ENCODE results near the gene ZNF292.
"Not testable (repeated sequence)": the region's sequence is repeated elsewhere in the genome, so short reads cannot be mapped to it uniquely, and the experiment has no call there.

Gene ZNF292

DNA sequence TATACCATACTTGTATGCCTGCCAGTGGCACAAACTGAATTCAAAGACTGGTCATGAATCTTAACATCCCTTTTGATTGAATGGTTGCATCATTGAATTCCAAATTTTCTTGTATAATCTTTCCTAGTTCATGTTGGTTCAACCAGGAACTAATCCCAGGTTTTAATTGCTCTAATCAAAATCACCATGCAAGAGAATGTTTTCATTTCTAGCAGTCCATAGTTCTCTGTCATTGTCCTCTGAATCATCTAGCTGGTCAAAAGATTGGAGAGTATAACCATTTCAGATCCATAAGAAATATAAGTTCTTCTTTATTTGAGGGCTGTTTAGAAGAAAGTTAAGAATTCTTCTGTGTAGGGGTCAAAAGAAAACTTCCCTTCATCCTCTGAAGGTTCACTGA, 57.2 kb downstream of the ZNF292 start:
- no peak for DNase-seq (ENCODE audit: low read depth in 2 of 2)

DNA sequence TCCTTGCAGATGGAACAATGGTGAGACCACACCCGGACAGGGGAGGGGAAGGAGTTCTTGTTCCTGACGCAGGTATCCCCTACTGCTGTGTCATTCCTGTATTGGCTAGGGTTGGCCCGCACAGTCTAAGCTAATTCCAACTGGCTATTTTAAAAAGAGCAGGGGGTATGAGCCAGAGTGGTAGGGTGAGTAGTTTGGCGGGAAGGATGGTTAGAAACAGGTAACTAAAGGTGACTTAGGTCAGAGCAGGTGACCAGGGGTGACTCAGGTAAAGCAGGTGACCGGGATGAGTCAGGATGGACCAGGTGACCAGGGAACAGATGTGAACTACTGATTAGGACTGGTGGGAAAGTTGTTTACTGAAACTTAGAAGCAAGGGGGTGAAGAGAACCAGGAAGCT, 58.0 kb downstream of the ZNF292 start:
- no peak for DNase-seq (ENCODE audit: low read depth in 2 of 2)

DNA sequence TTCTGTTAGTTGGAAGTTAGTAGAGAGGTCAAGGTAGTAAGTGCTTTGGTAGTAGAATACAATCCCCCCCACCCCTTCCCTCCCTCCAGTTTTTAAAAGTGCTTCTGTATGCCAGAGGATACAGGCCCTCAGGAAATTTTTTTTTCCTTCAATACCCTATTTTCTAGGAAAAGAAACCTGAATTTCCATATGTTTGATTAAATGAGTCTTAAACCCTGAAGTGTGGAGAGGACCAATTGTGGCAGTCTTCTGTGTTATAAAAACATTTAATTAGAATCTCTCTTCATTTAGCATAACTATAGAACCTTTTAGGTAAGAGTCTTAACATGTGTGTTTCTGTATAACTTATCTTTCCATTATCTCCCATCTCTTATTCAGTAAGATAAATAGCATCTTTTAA, 59.5 kb downstream of the ZNF292 start:
- DNase-seq (ENCODE audit: low read depth in 2 of 2): no peak

DNA sequence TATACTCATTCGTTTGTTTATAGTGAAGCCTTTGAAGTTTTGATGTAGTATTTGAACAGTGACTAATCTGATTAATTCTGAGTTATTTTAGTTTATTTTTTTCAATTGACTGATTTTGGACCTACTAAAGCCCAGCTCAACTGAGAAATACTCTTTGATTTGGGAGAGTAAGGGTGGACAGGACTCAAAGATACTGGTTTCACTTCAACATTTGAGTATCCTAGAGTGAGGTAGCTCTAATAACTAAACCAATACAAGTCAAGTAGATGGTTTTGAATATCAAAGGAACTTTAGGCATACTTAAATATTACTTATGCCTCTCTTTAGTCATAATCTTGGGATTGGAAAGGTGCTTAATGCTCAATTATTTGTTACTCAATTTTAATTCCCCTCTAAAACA, 65.6 kb downstream of the ZNF292 start:
- DNase-seq (ENCODE audit: low read depth in 2 of 2): no peak

DNA sequence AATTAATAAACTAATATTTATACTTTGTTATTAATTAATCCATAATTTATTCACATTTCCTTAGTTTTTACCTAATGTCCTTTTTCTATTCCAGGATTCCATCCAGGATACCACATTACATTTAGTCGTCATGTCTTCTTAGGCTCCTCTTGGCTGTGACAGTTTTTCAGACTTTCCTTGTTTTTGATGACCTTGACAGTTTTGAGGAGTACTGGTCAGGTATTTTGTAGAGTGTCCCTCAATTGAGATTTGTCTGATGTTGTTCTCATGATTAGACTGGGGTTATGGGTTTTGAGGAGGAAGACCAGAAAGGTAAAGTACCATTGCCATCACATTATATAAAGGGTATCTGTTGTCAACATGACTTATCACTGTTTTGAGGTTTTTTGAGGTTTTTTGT, 67.3 kb downstream of the ZNF292 start:
- DNase-seq (ENCODE audit: low read depth in 2 of 2): no peak

GRCh38 chr6:87224971-87225370, 69.6 kb downstream of the ZNF292 start:
- DNase-seq (ENCODE audit: low read depth in 2 of 2): no peak

DNA sequence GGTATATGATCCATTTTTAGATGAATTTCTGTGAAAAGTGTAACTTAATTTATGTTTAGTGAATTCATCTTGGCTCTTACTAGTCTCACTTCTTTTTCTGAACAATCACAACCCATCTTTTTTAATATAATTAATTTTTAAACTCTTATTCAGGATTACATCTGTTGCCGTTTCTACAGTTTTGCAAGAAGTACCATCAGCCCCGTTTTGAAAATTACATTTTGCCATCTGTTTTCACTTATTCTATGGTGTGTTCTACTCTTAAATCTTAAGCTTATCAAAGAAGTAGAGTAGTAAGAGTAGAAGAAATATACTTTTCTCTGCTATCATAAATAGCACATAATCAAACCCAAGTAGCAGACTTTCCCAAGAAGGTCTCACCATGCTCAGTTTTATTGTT, 70.1 kb downstream of the ZNF292 start:
- no peak for DNase-seq (ENCODE audit: low read depth in 2 of 2)

DNA sequence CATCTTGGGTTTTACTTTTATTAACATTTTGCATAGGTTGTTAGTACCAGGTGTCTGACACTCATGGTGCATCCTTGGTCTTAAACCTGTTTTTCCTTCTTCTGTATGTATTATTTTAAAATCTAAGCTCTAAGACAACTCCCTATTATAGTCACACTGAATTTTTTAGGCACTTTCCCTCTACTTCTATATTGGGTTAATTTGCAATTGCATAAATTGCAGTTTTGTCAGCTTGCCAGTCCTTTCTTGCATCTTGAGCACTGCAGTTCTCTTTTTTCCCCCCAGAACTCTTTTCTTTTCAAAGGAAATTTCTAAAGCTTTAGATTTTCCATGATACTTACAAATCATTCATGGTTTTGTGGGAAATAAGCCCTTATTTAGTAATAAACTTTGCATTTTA, 70.6 kb downstream of the ZNF292 start:
- no peak for DNase-seq (ENCODE audit: low read depth in 2 of 2)

GRCh38 chr6:87230801-87231200, 75.4 kb downstream of the ZNF292 start:
- DNase-seq (ENCODE audit: low read depth in 2 of 2): no peak

DNA sequence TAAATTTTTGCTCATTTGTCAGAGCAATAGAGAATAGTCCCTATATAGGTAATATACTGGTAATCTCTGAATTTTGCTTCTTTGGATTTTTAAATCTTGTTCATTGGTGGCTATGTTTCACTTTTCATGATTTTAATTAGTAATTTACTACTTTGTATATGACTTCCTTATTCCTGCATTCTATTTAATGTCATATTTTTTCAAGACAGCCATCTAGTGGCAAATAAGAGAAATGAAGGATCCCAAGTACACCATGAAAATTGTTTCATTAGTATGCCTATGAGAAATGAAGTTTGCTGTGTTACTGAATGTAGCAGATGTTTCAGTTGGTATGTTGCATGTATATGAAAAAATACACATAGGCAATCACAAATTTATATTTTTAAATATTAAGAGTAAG, 82.4 kb downstream of the ZNF292 start:
- DNase-seq (ENCODE audit: low read depth in 2 of 2): no peak

DNA sequence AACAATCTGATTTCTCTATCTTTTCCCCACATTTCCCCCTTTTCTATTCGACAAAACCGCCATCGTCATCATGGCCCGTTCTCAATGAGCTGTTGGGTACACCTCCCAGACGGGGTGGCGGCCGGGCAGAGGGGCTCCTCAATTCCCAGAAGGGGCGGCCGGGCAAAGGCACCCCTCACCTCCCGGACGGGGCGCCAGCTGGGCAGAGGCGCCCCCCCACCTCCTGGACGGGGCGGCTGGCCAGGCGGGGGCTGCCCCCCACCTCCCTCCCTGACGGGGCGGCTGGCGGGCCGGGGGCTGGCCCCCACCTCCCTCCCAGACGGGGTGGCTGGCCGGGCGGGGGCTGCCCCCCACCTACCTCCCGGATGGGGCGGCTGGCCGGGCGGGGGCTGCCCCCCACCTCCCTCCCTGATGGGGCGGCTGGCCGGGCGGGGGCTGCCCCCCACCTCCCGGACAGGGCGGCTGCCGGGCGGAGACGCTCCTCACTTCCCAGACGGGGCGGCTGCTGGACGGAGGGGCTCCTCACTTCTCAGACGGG, 83.8 kb downstream of the ZNF292 start:
- not testable (repeated sequence) for DNase-seq (ENCODE audit: low read depth in 2 of 2)

DNA sequence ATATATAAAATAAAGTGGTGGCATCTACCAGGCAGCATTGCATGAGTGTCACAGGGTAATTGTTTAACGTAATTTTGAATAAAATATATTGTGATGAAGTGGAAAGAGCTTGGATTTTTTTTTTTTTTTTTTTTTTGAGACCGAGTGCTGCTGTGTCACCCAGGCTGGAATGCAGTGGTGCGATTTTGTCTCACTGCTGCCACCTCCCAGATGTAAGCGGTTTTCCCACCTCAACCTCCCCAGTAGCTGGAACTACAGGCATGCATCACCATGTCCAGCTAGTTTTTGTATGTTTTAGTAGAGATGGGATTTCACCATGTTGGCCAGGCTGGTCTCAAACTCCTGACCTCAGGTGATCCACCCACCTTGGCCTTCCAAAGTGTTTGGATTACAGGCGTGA, 85.9 kb downstream of the ZNF292 start:
- DNase-seq (ENCODE audit: low read depth in 2 of 2): no peak

- DNase-seq (ENCODE audit: low read depth in 2 of 2): no peak
These were observed 86.9 kb downstream of the ZNF292 start for GRCh38 chr6:87242311-87242710.

DNA sequence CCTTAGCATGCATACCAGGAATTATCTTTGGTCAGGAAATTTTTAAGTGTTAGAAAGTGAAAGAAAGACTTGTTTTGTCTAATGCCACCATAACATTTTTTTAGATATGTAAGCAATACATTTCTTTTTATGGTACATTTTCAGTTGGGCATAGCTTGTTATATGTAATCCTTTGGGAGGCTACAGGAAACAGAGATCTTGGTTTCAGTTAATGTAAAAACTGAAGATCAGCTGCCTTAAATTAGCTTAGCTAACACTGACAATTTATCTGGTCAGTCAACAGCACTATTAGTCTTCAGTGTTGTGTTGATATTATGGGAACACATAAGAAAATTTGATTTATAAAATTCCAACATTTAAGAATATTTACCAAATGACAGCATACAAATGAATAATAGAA, 88.4 kb downstream of the ZNF292 start:
- DNase-seq (ENCODE audit: low read depth in 2 of 2): no peak

DNA sequence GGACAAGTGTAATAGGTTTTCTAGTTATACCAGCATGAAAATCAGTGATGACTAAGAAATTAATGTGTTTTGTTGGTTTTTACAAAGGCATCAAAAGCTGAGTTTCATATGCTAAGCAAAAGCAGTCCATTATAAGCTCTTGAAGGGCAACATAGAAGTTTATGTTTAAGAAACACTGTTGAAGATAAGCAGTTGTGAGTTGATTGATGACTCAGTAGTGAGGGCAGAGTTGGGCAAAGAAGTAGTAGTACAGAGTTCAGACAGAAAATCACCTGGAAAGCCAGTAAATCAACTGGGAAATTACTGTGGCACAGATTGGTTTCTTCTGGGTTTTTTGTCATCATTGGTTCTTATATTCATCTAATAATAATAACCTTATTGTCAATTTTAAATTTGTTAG, 89.0 kb downstream of the ZNF292 start:
- DNase-seq (ENCODE audit: low read depth in 2 of 2): no peak

DNA sequence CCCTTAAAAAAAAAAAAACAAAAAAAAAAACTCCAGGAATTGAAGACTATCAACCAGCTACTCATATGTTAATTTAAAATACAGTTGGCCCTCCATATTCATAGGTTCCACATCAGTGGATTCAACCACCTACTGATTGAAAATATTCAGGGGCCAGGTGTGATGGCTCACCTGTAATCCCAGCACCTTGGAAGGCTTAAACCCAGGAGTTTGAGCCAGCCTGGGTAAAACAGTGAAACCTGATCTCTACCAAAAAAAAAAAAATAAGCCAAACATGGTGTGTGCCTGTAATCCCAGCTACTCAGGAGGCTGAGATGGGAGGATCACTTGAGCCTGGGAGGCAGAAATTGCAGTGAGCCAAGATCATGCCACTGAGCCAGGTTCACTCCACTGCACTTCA, 94.7 kb downstream of the ZNF292 start:
- no peak for DNase-seq (ENCODE audit: low read depth in 2 of 2)

DNA sequence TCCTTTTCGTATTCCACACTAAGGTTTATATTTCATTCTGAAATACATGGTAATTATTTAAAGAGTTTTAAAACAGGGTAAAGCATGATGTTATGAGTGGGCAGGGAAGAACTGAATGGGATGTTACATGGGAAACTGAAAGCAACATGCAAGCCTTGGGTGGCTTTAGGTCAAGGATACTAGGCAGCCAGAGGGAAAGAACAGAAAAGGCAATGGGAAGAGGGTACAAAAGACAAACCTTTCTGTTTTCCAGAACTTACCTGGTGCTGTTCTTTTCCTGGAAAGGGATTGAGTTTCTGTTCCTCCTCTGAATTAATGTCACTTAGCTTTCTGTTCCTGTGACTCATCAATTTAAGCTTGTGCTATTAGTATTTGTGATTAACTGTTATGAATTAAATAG, 95.9 kb downstream of the ZNF292 start:
- no peak for DNase-seq (ENCODE audit: low read depth in 2 of 2)

DNA sequence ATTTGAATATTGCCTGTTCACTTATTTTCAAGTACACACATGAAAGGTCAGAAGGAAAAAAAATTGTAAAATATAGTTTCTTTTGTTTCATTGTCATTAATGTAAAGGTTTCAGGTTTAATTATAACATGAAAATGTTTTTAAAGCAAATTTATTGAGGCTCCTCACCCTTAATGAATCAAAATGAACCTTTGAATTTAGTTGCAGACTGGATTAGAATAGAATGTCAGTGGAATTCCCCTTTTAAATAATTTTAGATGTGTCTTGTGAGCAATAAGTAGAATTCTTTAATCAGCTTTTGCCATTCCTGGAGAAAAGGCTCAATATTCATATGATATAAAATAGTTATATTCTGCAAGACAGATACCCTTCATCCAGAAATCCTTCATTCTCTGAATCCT, 96.4 kb downstream of the ZNF292 start:
- DNase-seq (ENCODE audit: low read depth in 2 of 2): no peak

DNA sequence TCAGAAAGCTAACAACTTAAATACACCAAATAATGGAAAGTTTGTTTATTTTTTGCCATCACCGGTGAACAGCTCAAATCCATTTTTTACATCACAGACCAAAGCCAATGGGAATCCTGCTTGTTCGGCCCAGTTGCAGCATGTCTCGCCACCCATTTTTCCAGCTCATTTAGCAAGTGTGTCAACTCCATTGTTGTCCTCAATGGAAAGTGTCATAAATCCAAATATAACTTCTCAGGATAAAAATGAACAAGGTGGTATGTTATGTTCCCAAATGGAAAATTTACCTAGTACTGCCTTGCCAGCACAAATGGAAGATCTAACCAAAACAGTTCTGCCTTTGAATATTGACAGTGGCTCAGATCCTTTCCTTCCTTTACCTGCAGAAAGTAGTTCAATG, 101.7 kb downstream of the ZNF292 start:
- no peak for DNase-seq (ENCODE audit: low read depth in 2 of 2)

DNA sequence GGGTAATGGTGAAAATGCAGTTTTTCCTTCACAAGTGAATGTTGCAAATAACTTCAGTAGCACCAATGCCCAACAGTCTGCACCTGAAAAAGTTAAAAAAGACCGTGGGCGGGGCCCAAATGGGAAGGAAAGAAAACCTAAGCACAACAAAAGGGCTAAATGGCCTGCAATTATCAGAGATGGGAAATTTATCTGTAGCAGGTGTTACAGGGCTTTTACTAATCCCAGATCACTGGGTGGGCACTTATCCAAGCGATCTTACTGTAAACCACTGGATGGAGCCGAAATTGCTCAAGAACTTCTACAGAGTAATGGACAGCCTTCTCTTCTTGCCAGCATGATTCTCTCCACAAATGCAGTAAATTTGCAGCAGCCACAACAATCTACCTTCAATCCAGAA, 102.2 kb downstream of the ZNF292 start:
- DNase-seq (ENCODE audit: low read depth in 2 of 2): no peak

DNA sequence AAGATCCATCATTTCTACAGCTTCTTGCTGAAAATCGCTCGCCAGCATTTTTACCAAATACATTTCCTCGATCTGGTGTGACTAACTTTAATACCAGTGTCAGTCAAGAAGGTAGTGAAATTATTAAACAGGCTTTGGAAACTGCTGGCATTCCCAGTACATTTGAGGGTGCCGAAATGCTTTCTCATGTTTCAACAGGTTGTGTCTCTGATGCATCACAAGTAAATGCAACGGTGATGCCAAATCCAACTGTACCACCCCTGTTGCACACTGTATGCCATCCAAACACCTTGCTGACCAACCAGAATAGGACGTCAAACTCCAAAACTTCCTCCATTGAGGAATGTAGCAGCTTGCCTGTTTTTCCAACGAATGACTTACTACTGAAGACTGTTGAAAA, 102.6 kb downstream of the ZNF292 start:
- no peak for DNase-seq (ENCODE audit: low read depth in 2 of 2)

GRCh38 chr6:87259791-87260190, 104.4 kb downstream of the ZNF292 start:
- DNase-seq (ENCODE audit: low read depth in 2 of 2): no peak

- DNase-seq (ENCODE audit: low read depth in 2 of 2): no peak
These were observed 106.2 kb downstream of the ZNF292 start for GRCh38 chr6:87261534-87261933.

- no peak for DNase-seq (ENCODE audit: low read depth in 2 of 2)
These were observed 109.1 kb downstream of the ZNF292 start for GRCh38 chr6:87264481-87264880.

Data from fibroblast of skin of left biceps (primary cell).